Measurements from ENCODE around the gene S1PR3.

Gene S1PR3

DNA sequence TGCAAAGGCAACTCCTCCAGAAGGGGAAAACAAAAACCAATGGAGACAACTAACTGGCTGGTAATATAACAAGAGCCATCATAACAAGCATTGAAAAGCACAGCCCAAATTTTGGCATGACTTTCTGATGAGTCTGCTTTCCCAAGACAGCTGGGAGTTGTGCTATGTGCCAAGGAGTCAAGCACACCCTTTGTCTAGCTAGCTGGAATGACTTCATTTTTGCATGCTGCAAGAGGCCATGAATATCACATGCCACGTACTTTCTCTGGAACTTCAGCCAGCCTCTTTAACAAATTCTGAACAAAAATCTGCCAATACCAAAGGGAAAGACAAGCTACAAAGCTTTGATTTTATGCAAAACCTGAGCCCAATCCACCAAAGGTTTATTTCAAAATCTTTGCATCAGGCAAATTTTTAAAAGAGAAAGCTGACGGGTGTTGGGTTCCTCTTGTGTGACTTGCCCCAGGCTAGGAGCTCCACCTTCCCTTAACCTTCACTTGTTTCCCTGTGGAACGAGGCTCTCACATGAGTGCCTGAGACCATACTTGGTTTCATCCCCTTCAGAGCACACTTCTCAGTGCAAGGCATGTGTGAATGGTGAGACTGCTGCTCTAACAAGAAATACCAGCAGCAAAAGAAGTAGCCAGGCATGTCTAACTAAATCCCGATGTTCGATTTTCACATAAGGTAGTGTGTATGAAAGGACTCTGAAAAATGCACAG, 47.3 kb downstream of the S1PR3 start:
- no peak for DNase-seq (ENCODE audit: low read depth)

DNA sequence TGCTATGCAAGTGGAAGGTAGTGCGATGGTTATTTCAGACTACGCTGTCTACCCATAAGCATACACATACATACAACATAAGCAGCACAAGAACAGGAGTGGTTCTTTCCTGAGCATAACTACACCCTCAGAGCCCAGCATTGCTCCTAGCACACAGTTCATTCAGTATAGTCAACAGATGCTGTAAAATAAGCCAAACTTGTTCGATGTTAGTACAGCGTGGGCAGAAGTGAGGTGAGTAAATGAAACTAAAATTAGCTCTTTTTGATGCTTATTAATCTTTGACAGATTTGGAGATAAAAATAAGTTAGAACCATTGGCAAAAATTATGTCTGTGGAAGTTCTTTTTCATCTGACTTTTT, 47.8 kb downstream of the S1PR3 start:
- DNase-seq (ENCODE audit: low read depth), result no peak

DNA sequence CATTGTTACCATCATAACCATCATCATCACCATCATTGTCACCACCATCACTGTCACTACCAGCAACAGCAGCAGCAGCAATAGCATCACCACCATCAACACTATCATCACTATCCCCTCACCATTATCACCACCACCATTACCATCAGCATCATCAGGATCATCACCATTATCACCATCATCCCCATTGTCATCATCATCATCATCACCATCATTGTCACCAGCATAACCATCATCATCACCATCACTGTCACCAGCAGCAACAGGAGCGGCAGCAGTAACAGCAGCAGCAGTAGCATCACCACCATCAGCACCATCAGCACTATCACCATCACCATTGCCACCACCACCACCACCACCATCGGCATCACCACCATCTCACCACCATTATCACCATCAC, 48.4 kb downstream of the S1PR3 start:
- no peak for DNase-seq (ENCODE audit: low read depth)

DNA sequence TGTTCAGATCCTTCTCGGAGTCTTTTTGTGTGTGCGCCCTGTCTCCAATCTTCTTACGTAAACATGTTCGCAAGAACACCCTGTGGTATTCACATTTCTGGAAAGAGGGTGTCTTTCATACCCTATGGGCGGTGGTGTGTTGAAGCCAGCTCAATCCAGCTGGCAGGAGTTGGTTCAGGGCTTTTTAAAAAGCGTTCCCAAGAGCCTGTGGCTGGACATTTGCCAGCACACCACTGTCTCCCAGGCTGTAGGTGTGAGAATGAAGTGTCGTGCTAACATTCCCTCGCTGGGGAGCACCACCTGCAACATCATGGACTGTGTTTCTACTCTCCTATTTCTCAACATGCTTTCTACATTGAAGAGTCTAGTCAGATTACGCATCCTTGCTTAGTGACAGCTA, 51.7 kb downstream of the S1PR3 start:
- DNase-seq (ENCODE audit: low read depth), result no peak

DNA sequence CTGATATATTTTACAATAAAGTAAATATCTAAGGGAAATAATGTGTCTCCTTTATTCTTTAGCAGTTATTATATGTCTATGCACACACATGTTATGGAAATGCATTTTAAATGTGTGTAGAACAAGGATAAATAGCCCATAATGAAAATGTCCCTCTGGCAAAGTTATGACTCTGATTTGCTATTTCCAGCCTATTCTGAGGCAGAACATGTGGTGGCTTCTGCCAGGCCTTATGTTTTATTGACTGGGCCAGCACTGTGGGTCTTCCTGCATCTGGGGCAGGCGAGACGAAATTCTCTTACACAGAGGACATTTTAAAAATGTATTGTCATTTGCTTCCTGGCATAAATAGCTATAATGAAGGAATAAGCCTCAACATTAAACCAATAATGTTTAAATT, 52.8 kb downstream of the S1PR3 start:
- DNase-seq (ENCODE audit: low read depth), result no peak

DNA sequence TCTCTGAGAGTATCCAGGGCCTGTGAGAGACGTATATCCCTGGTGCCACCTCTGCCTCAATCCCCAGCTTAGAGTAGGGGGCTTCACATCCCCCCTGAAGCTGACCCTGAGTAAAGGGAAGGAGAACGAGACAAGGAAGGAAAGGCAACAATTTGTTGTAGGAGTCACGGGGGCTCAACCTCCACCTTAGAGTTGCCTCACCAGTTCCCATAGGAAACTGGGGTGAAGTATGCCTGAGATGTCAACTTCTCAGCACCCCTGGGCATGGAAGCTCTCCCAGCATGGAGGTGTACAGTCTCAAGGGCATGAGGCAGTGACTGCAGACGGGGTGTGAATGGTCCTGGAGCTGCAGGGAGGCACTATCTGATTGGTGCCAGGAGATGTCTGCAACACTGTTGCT, 53.6 kb downstream of the S1PR3 start:
- DNase-seq (ENCODE audit: low read depth), result no peak

DNA sequence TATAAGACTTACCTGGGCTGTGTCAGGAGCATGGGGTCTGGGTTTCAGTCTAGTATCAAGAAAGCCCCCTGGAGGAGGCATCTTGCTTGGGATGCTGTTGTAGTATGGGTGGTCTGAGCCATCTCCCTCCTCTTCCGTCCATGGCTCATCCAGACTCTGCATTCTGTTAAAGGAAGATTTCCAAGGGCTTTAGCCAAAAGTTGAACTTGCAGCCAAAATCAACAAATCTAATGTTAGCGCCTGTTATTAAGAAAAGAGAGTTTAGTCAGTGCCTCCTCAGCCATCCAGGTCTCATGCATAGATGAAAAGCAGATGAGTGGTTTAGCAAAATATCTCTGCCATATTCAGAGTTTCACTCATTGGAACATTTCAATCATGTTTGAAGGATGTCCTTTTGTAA, 55.6 kb downstream of the S1PR3 start:
- DNase-seq (ENCODE audit: low read depth), result no peak

DNA sequence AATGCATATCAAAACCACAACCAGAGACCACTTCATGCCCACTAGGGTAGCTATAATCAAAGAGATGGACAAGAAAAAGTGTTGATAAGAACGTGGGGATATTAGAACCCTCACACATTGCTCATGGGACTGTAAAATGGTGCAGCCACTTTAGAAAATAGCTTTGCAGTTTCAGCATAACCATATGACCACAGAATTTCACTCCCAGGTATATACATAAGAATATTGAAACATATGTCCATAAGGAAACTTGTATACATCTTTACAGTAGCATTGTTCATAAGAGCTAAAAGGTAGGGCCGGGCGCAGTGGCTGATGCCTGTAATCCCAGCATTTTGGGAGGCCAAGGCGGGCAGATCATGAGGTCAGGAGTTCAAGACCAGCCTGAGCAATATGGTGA, 56.4 kb downstream of the S1PR3 start:
- no peak for DNase-seq (ENCODE audit: low read depth)

DNA sequence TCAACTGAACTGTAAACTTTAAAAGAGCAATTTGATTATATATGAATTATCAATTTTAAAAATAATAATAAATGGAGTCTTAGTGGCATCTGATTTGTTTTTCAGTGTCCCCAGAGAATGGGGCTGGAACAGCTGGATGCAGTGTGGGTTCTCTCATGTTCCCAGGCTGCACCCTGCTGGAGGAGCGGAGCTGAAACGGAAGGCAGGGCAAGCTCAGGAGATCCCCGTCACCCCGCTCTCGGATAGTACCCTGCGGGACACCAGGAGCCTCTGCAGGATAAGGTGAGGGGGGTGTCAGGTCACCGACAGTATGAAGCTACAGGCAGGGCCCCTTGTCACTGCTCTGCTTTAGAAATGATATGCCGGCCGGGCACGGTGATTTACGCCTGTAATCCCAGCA, 57.3 kb downstream of the S1PR3 start:
- no peak for DNase-seq (ENCODE audit: low read depth)

DNA sequence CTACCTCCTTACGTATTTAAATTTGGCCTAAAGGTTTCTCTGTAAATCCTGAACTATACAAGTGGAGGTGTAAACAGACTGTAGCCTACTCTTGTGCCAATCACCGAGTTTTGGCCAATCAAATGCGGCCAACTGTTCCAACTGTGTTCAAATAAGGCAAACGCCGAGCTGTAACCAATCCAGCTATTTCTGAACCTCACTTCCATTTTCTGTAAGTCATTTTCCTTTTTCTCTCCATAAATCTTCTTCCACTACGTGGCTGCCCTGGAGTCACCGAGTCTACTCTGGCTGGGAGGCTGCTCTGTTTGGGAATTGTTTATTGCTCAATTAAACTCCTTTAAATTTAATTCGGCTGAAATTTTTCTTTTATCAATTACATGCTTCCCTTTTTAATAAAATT, 58.4 kb downstream of the S1PR3 start:
- DNase-seq (ENCODE audit: low read depth), result no peak

DNA sequence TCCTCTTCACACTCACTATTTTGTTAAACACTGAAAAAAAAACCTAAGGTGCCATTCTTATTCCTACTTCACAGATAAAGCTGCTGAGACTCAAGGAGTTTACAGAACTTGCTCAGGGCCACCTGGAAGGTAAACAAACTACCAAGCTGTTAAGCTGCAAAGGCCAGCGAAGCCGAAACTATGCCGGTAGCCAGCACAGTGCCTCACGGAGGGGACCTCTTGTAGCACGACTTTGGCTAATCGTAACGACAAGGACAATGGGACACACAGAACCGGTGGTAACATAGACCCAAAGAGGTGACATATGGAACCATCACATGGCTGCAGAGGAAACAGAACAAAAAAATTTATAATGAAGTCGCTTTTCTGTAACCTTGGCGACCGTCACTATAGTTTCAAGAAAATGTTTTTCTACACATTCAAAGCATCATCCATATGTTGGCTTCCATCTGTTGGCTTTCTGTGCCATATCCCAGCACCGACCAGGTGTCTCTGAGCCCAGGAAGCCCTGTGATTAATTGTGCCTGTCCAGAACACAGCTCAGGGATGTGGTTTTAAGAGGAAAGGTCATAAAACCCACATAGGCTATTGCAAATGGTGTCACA, 60.3 kb downstream of the S1PR3 start:
- DNase-seq (ENCODE audit: low read depth), result no peak

DNA sequence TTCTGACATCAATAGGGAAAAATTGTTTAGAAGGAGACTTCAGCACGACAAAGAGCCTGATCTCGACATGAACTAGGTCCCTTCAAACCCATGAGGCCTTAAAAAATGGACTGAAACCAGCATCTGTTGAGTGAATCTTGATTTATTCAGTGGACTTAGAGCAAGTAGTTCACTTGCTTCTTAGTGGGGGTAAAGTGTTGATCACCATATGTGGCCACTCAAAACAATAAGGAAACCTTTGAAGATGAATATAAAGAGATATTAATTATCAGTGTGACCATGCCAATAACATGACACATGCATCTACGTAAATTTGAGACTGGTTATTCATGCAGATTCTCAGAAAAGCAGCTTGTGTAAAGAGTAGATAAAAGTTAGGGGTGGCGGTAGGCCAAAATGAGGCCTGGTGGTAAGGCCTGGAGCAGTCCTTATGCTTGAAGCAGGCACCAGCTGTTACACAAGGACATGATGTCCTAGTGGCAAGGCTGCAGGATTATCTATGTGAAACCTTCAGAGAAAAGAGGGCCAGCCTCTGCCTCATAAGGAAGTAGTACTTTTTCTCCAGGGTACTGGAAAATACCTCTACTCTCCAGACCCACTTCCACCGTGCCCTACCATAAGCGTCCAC, 61.3 kb downstream of the S1PR3 start:
- no peak for DNase-seq (ENCODE audit: low read depth)

DNA sequence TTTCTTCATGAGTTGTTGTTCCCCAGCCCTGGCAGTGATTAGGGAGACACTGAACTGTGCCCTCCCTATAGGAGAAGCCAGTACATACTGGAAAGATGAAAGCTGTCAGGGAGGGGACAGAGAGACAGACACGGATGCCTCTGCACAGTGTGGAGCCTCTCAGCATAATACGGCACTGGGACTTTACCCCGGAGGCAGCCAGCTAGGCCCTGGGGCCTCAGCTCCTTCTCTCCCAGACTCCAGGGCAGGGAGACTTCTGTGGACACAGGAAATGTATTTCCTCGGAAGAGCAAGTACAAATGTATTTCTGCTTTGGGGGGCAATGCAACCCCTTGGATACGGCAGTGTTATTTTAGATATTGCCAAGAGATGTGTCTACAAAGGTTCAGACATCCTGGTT, 62.0 kb downstream of the S1PR3 start:
- DNase-seq (ENCODE audit: low read depth), result no peak

Measured in stimulated activated CD8-positive, alpha-beta memory T cell treated with anti-CD3 and anti-CD28 coated beads, Interleukin-12 subunit alpha, Interleukin-12 subunit beta, amount 100 ng/mL, for 1 hour (primary cell).